Ovary (tissue), 9 donors: Measurements from ENCODE around the gene IDH3B. TPM values are rescaled to one million over a fixed set of nuclear protein-coding genes. Genes with fewer than 3 reads are reported as not detected.

Source experiments
- DNase-seq, 5 donors: peaks; one replicate each; pipeline ENCODE4 v3.0.0-alpha.2; 2019 to 2020
- H3K27ac ChIP-seq, 2 donors: fragments of 200-600 bp; one replicate each; pipeline versions ENCODE4 v1.5.1 to v1.8.0; 2019 to 2022
- H3K27me3 ChIP-seq: fragments of 200-600 bp; one replicate; pipeline ENCODE4 v1.8.0; 2022
- H3K36me3 ChIP-seq: fragments of 200-600 bp; sonication (generic); one replicate; pipeline ENCODE4 v1.5.1; 2019
- H3K4me1 ChIP-seq: one replicate; pipeline ENCODE4 v1.8.1; 2013; ENCODE audit warnings: mild to moderate bottlenecking, moderate library complexity; ENCODE audit not compliant: insufficient read depth
- H3K4me3 ChIP-seq: fragments of 200-600 bp; sonication (generic); one replicate; pipeline ENCODE4 v1.5.1; 2017
- H3K9me3 ChIP-seq, 2 donors: fragments of 200-600 bp in 1 of 2; sonication (generic) in 1 of 2; one replicate each; pipeline versions ENCODE4 v1.5.1 to v1.8.1; 2013 to 2019; ENCODE audit warnings: mild to moderate bottlenecking in 1 of 2, moderate library complexity in 1 of 2
- EP300 ChIP-seq: sonication (generic); formaldehyde crosslinking; IDR thresholded peaks from one replicate; pipeline ENCODE4 v1.6.1; 2017; ENCODE audit warnings: antibody characterized with exemption
- POLR2A ChIP-seq: fragments of 450-650 bp; IDR thresholded peaks from one replicate; pipeline ENCODE4 v1.6.1; 2017; ENCODE audit warnings: antibody characterized with exemption, mild to moderate bottlenecking, moderate library complexity
- WGBS, 3 donors: extraction: QIAGEN DNeasy Blood & Tissue Kit in 1 of 3; methylation state at CpG; one replicate each; pipeline versions ENCODE4 v1.1.5 to v1.1.7; 2013 to 2017; 5-methylcytosine and 5-hydroxymethylcytosine counted together
- intact Hi-C, 4 donors: fragments of 100-400 bp; cut with DNase I; formaldehyde crosslinking; loops; one replicate each; pipeline versions ENCODE4 v1.11.0 to v1.15.1; 2022 to 2023
- polyA plus RNA-seq, 2 donors: library from polyadenylated mRNA; stranded (reverse); fragments of 200-250 nt in 1 of 2; fragments of 350-450 nt in 1 of 2; fragmentation: Illumina TruSeq in 1 of 2; extraction: RNeasy Lipid Tissue Mini Kit (QIAGEN cat#74804) in 1 of 2; gene quantifications; one replicate each; pipeline ENCODE4 v1.2.3, GENCODE V29; 2013 to 2014
- total RNA-seq, 7 donors: library from RNA; depleted of rRNA in 2 of 7; stranded (reverse); fragments of >200 nt in 2 of 7; fragmentation: NEBNext Ultra II Directional in 3 of 7; extraction: Animal tissue kit (Norgen Biotek cat#: 25700) in 3 of 7; gene quantifications; one replicate each; pipeline versions ENCODE4 v1.1.0 to v1.2.4, GENCODE V29; 2016 to 2023
- TF ChIP-seq, protein P1 (sequence below), 3 donors: fragments of 450-650 bp in 2 of 3; fragments of 200-600 bp in 1 of 3; IDR thresholded peaks; one replicate each; pipeline versions ENCODE4 v1.5.1 to v1.8.0; 2016 to 2022; ENCODE audit warnings: antibody characterized with exemption in 3 of 3, mild to moderate bottlenecking in 1 of 3
- donor health status: DM: no; HTN: no; CAD: no; lungs with moderate emphysema.
- donor health status: DM: no; HTN: no; CAD: no.
- donor health status: Bipolar disorder and iron deficiency.
- donor health status: DM: yes; HTN: yes; CAD: no.
- donor health status: DM: no; HTN: no; CAD: no.
- donor health status: DM: yes; HTN: yes; CAD: no.

The IDH3B gene
- total and polyA plus RNA-seq, 9 donors: 68.1 to 105 (median 85.9) TPM

DNA sequence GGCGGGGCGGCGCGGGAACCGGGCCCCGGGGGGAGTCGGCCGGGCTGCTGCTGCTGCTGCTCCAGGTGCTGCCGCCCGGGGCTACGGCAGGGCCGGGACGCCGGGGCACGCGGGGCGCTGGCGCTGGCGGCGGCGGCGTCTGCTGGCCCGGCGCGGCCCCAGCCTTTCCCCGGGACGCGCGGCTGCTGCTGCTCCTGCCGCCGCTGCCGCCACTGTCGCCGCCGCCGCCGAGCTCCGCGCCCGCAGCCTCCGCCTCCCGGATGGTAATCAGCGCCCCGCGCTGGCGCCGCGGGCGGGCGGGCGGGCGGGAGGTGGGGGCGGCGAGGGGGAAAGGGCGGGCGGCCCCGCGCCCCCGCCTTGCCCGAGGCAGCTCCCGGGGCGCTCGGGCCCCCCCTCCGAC lies 28.9 kb upstream of the IDH3B start:
- H3K4me3 ChIP-seq: peak overlapping the region; percentile 64
- H3K4me1 ChIP-seq: no peaks in the 10 kb centered on the region
- intact Hi-C loops: loop anchor here in 2 of 4 donors (5.0 to 10.0 kb wide), 4 partner anchors 41 to 162 kb away; partner anchors contain the start of genes NOP56 (in 1 of the 2), PCED1A (in 1 of the 2) and VPS16 (in 1 of the 2)
- no peaks in the 10 kb centered on the region for H3K27me3 ChIP-seq
- no peaks in the 10 kb centered on the region for H3K36me3 ChIP-seq
- WGBS, 3 donors: 0 to 1% methylated on average over 12 to 61 of the region's 64 CpGs; no CpG with 5 or more reads in 1 of the 3 donors
- peak overlapping the region; percentile 62 to 64 for H3K27ac ChIP-seq
- TF ChIP-seq, protein P1, sequence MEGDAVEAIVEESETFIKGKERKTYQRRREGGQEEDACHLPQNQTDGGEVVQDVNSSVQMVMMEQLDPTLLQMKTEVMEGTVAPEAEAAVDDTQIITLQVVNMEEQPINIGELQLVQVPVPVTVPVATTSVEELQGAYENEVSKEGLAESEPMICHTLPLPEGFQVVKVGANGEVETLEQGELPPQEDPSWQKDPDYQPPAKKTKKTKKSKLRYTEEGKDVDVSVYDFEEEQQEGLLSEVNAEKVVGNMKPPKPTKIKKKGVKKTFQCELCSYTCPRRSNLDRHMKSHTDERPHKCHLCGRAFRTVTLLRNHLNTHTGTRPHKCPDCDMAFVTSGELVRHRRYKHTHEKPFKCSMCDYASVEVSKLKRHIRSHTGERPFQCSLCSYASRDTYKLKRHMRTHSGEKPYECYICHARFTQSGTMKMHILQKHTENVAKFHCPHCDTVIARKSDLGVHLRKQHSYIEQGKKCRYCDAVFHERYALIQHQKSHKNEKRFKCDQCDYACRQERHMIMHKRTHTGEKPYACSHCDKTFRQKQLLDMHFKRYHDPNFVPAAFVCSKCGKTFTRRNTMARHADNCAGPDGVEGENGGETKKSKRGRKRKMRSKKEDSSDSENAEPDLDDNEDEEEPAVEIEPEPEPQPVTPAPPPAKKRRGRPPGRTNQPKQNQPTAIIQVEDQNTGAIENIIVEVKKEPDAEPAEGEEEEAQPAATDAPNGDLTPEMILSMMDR (IDR thresholded peaks at IDR 0.05): no peak
- TF ChIP-seq EP300: no peak
- no peak for TF ChIP-seq POLR2A
- no peak for DNase-seq
- no peaks in the 10 kb centered on the region for H3K9me3 ChIP-seq

DNA sequence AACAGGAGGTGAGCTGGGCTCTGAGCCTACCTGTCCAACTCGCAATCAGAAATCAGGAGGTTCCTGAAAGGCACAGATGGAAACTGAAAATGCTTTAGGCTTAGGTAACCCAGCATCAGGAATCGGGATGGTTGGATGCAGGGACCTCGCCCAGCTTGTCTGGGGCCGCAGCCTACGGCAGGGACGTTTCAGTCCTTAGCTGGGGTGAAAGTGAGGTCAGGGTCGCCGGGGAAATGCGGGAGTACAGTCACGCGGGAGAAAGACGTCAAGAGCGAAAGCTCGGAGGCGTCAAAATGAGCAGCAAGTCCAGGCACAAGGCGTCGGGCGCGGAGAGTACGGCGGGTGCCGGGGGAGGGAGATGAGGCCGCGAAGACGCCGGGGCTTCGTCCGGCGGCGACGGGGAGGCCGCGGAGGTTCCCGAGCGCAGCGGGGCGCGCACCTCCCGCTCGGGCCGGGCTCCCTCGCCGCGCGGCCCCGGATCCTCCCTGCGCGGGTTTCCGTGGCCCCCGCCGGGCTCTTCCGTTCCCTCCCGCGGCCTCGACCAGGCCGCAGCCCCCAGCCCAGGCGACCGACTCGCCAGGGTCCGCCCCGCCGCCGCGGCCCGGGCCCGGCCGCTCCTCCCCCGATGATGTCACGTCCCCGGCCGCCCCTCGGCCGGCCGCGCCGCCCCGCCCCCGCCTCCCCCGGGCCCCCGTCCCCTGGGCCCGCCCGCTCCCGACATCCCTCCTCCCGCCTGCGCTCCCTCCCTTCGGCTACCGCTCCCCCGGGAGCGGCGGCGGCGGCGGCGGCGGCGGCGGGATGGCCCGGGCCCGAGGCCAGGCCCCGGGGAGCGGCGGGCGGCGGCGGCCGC lies 28.2 kb upstream of the IDH3B start, which contains the start of gene EBF4:
Gene EBF4, plus strand, starts transcription at position 745 of the 850 bp plus-strand sequence. CDS start 866 bp downstream, outside the sequence.
- Histone ChIP-seq H3K36me3 (no peaks in the 10 kb centered on the region), H3K9me3 (no peaks in the 10 kb centered on the region), H3K4me1 (no peaks in the 10 kb centered on the region), H3K27me3 (no peaks in the 10 kb centered on the region), H3K27ac (peak within 1 kb of the TSS; percentile 100), H3K4me3 (peak within 1 kb of the TSS; percentile 64)
- WGBS, 3 donors: 2 to 4% (median 2%) methylated on average over 48 to 105 of the region's 106 CpGs
- intact Hi-C loops: loop anchor here in 2 of 4 donors (5.0 to 10.0 kb wide), 4 partner anchors 40 to 163 kb away; partner anchors contain the start of genes NOP56 (in 1 of the 2), PCED1A (in 1 of the 2) and VPS16 (in 1 of the 2)
- peak; percentile 82 to 89 (median 86) for DNase-seq
- TF ChIP-seq POLR2A: peak; percentile 71
- no peak for TF ChIP-seq EP300

DNA sequence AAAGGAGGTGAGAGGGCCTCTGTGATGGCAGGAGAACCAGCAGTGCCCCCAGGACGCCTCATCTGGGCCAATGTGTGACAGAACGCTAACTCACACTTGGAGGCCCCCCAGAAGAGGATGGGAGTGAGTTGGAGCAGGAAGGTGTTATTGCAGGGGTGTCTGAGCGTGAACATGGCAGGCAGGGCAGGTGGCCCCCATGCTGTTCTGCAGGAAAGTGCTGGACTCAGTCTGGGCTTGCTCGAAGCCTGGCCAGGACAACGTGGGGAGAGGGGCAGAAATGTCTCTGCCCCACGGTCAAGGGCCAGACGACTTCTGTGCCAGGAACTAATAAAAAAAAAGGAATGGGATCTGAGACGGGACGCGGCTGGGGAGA lies 27.6 kb upstream of the IDH3B start:
- Histone ChIP-seq H3K27ac (peak overlapping the region; percentile 100), H3K36me3 (no peaks in the 10 kb centered on the region), H3K9me3 (no peaks in the 10 kb centered on the region), H3K4me3 (peak overlapping the region; percentile 64), H3K27me3 (no peaks in the 10 kb centered on the region), H3K4me1 (no peaks in the 10 kb centered on the region)
- DNase-seq: peak; percentile 22 to 52 (median 45)
- intact Hi-C loops: loop anchor here in 2 of 4 donors (5.0 to 10.0 kb wide), 4 partner anchors 39 to 163 kb away; partner anchors contain the start of genes NOP56 (in 1 of the 2), PCED1A (in 1 of the 2) and VPS16 (in 1 of the 2)
- TF ChIP-seq POLR2A (no peak), EP300 (no peak)
- TF ChIP-seq, protein P1 (IDR thresholded peaks at IDR 0.05): no peak
- WGBS, 3 donors: 57 to 65% (median 60%) methylated on average over 10 of the region's 10 CpGs

DNA sequence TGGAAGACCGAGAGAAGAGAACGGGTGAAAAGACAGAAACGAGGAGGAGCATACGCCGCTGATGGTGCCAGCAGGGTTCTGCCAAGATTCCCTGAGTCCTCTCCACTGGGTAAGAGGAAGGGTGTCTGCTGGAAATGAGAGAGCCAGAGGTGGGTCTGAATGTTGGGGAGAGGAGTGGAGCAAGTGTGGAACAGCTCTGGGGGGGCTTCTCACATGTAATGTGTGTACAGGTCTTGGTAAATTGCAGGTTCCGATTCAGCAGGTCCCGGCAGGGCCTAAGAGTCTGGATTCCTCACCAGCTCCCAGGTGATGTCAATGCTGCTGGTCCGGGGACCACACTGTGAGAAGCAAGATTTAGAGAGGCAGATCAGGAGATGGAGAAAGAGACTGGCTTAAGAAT lies 27.1 kb upstream of the IDH3B start:
- Histone ChIP-seq H3K27me3 (no peaks in the 10 kb centered on the region), H3K27ac (peak overlapping the region; percentile 100), H3K9me3 (no peaks in the 10 kb centered on the region), H3K36me3 (no peaks in the 10 kb centered on the region), H3K4me1 (no peaks in the 10 kb centered on the region), H3K4me3 (no peak overlapping the region)
- TF ChIP-seq, protein P1 (IDR thresholded peaks at IDR 0.05): no peak
- TF ChIP-seq POLR2A (no peak), EP300 (no peak)
- WGBS, 3 donors: 79 to 83% (median 81%) methylated on average over 8 of the region's 8 CpGs
- DNase-seq: no peak
- intact Hi-C loops: loop anchor here in 2 of 4 donors (5.0 to 10.0 kb wide), 4 partner anchors 39 to 164 kb away; partner anchors contain the start of genes NOP56 (in 1 of the 2), PCED1A (in 1 of the 2) and VPS16 (in 1 of the 2)
